HepG2 (cell line): ENCODE data around the gene ELP2. TPM values are rescaled to one million over a fixed set of nuclear protein-coding genes. Genes with fewer than 3 reads are reported as not detected.

ENCODE experiments used
- ARNT2 ChIP-seq: sonication (generic); formaldehyde crosslinking; IDR thresholded peaks from 2 replicates; pipeline ENCODE4 v1.8.0; 2022; ENCODE audit warnings: mild to moderate bottlenecking, low read depth, missing genetic modification reagents, moderate library complexity
- ATAD3A ChIP-seq: sonication (generic); formaldehyde crosslinking; IDR thresholded peaks from 2 replicates; pipeline ENCODE4 v1.4.0; 2020; ENCODE audit warnings: missing genetic modification reagents
- DNMT3B ChIP-seq: conservative IDR thresholded peaks from 2 replicates; pipeline ENCODE4 v1.6.1; 2016; ENCODE audit warnings: missing biosample characterization, control low read depth
- FOXC1 ChIP-seq: sonication (generic); formaldehyde crosslinking; IDR thresholded peaks from 2 replicates; pipeline ENCODE4 v1.8.0; 2022; ENCODE audit warnings: mild to moderate bottlenecking, missing genetic modification reagents, borderline replicate concordance
- GATAD2A ChIP-seq: IDR thresholded peaks from 2 replicates; pipeline ENCODE4 v1.6.1; 2016
- HNRNPH1 ChIP-seq: fragments of 200-400 bp; formaldehyde crosslinking; optimal IDR thresholded peaks from 2 replicates; pipeline ENCODE3; 2017; ENCODE audit warnings: mild to moderate bottlenecking, low read depth, low read length
- KLF11 ChIP-seq: IDR thresholded peaks from 2 replicates; pipeline ENCODE4 v1.6.1; 2016; ENCODE audit warnings: missing compliant biosample characterization
- NFATC3 ChIP-seq: sonication (generic); formaldehyde crosslinking; IDR thresholded peaks from 2 replicates; pipeline ENCODE4 v1.5.1; 2020; ENCODE audit warnings: mild to moderate bottlenecking, missing genetic modification reagents
- NFIB ChIP-seq: sonication (generic); formaldehyde crosslinking; IDR thresholded peaks from 2 replicates; pipeline ENCODE4 v1.9.0; 2021; ENCODE audit warnings: missing genetic modification reagents, mild to moderate bottlenecking, borderline replicate concordance
- PRMT3 ChIP-seq: sonication (generic); formaldehyde crosslinking; IDR thresholded peaks from 2 replicates; pipeline ENCODE4 v1.8.1; 2022; ENCODE audit warnings: low read depth, mild to moderate bottlenecking, moderate library complexity, missing genetic modification reagents, borderline replicate concordance
- RAD21 ChIP-seq: fragments of 450-650 bp; formaldehyde crosslinking; IDR thresholded peaks from 2 replicates; pipeline ENCODE4 v1.5.0; 2020; ENCODE audit warnings: mild to moderate bottlenecking
- SNAPC4 ChIP-seq: sonication (generic); formaldehyde crosslinking; IDR thresholded peaks from 2 replicates; pipeline ENCODE4 v1.4.0; 2020; ENCODE audit warnings: mild to moderate bottlenecking, missing genetic modification reagents
- TCF7 ChIP-seq: sonication (generic); IDR thresholded peaks from 2 replicates; pipeline ENCODE4 v1.6.1; 2016; ENCODE audit warnings: antibody characterized with exemption, low read depth
- ZNF614 ChIP-seq: IDR thresholded peaks from 2 replicates; pipeline ENCODE4 v1.6.1; 2018; ENCODE audit warnings: missing biosample characterization, missing genetic modification reagents, inconsistent platforms, borderline replicate concordance
- ZNF616 ChIP-seq: sonication (generic); formaldehyde crosslinking; IDR thresholded peaks from 2 replicates; pipeline ENCODE4 v1.5.0; 2020; ENCODE audit warnings: low read depth, mild to moderate bottlenecking, missing genetic modification reagents
- ZNF784 ChIP-seq: sonication (generic); formaldehyde crosslinking; IDR thresholded peaks from 2 replicates; pipeline ENCODE4 v1.5.1; 2020; ENCODE audit warnings: missing genetic modification reagents, mild to moderate bottlenecking, borderline replicate concordance
- polyA plus RNA-seq, 8 experiments: library from polyadenylated mRNA; depleted of rRNA in 3 of 8; stranded (reverse) in 7 of 8; unstranded in 1 of 8; fragments of >200 nt; fragmentation: Illumina TruSeq in 4 of 8; extraction: Trizol in 4 of 8; gene quantifications; 2 replicates each; pipeline versions ENCODE4 v1.2.1 to v1.2.3, GENCODE V29; 2011 to 2016; ENCODE audit warnings: low read depth in 4 of 8, missing spikeins in 1 of 8, mixed read lengths in 1 of 8; ENCODE audit not compliant: insufficient read depth in 1 of 8
- total RNA-seq, 5 experiments: library from RNA; depleted of rRNA; stranded (reverse); fragments of >200 nt; fragmentation: Illumina TruSeq; extraction: Trizol; gene quantifications; 2 replicates each; pipeline ENCODE4 v1.2.3, GENCODE V29; 2016; ENCODE audit warnings: low read depth in 1 of 5
- TF ChIP-seq, protein P1 (sequence below): sonication (generic); formaldehyde crosslinking; IDR thresholded peaks from 2 replicates; pipeline ENCODE4 v1.5.0; 2020; ENCODE audit warnings: missing genetic modification reagents
- TF ChIP-seq, protein P2 (sequence below): sonication (generic); formaldehyde crosslinking; IDR thresholded peaks from 2 replicates; pipeline ENCODE4 v1.4.0; 2020; ENCODE audit warnings: missing genetic modification reagents, borderline replicate concordance
- TF ChIP-seq, protein P3 (sequence below): sonication (generic); formaldehyde crosslinking; IDR thresholded peaks from 2 replicates; pipeline ENCODE4 v1.5.1; 2020; ENCODE audit warnings: missing genetic modification reagents, mild to moderate bottlenecking, borderline replicate concordance

Gene ELP2
- total and polyA plus RNA-seq, 2 of the 13 experiments (the other 11 are each of a cell fraction or from before 2014, with no cell fraction given), result 98.7 to 100 TPM

DNA sequence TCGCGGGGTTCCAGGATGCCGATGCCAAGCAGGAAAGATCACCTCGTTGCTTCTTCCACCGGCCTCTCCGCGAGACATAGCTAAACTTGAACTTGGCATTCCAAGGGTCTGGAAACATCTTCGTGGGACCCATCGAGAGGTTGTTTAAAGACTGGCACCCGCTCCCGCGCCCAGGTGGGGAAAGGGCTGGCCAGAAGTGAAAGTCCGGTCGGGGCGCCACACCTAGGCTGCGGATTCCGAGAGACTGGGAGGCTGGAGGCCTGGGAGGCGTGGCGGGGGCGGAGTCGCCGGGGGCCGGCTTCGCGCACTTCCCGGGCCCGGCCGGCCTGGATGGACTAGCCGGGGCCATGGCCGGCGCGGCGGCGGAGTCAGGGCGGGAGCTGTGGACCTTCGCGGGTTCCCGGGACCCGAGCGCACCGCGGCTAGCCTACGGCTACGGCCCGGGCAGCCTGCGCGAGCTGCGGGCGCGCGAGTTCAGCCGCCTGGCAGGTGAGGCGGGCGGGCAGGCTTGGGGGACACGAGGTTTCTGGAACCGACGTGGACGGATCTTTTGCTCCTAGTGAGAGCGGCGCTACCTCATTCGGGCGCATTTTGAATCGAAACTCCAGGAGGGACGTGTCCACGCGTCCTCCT lies 57.6 kb downstream of the ELP2 start, which contains the start of gene MOCOS (continued):
- TF ChIP-seq NFATC3, result no peak
- no peak for TF ChIP-seq ZNF784 (CRISPR knock-in tag)
- TF ChIP-seq ATAD3A (CRISPR knock-in tag), result no peak
- no peak for TF ChIP-seq PRMT3 (CRISPR knock-in tag)
- peak; percentile 69; the same call in 1 of the 2 replicates for TF ChIP-seq RAD21 (CRISPR knock-in tag)
- no peak for TF ChIP-seq HNRNPH1
- no peak for TF ChIP-seq ZNF614 (CRISPR knock-in tag)
- TF ChIP-seq, protein P1, sequence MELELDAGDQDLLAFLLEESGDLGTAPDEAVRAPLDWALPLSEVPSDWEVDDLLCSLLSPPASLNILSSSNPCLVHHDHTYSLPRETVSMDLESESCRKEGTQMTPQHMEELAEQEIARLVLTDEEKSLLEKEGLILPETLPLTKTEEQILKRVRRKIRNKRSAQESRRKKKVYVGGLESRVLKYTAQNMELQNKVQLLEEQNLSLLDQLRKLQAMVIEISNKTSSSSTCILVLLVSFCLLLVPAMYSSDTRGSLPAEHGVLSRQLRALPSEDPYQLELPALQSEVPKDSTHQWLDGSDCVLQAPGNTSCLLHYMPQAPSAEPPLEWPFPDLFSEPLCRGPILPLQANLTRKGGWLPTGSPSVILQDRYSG (CRISPR knock-in tag), result no peak
- TF ChIP-seq SNAPC4 (CRISPR knock-in tag), result peak; percentile 61; the same call in 1 of the 2 replicates
- TF ChIP-seq TCF7, result no peak
- peak; percentile 87 for TF ChIP-seq ARNT2 (CRISPR knock-in tag)
- TF ChIP-seq DNMT3B (CRISPR knock-in tag), result no peak
- peak; percentile 64 for TF ChIP-seq ZNF616
- no peak for TF ChIP-seq KLF11
- TF ChIP-seq NFIB (CRISPR knock-in tag), result no peak
- TF ChIP-seq FOXC1, result peak; percentile 62; the same call in 1 of the 2 replicates
- TF ChIP-seq, protein P2, sequence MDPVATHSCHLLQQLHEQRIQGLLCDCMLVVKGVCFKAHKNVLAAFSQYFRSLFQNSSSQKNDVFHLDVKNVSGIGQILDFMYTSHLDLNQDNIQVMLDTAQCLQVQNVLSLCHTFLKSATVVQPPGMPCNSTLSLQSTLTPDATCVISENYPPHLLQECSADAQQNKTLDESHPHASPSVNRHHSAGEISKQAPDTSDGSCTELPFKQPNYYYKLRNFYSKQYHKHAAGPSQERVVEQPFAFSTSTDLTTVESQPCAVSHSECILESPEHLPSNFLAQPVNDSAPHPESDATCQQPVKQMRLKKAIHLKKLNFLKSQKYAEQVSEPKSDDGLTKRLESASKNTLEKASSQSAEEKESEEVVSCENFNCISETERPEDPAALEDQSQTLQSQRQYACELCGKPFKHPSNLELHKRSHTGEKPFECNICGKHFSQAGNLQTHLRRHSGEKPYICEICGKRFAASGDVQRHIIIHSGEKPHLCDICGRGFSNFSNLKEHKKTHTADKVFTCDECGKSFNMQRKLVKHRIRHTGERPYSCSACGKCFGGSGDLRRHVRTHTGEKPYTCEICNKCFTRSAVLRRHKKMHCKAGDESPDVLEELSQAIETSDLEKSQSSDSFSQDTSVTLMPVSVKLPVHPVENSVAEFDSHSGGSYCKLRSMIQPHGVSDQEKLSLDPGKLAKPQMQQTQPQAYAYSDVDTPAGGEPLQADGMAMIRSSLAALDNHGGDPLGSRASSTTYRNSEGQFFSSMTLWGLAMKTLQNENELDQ (CRISPR knock-in tag), result no peak
- no peak for TF ChIP-seq GATAD2A (CRISPR knock-in tag)
- TF ChIP-seq, protein P3, sequence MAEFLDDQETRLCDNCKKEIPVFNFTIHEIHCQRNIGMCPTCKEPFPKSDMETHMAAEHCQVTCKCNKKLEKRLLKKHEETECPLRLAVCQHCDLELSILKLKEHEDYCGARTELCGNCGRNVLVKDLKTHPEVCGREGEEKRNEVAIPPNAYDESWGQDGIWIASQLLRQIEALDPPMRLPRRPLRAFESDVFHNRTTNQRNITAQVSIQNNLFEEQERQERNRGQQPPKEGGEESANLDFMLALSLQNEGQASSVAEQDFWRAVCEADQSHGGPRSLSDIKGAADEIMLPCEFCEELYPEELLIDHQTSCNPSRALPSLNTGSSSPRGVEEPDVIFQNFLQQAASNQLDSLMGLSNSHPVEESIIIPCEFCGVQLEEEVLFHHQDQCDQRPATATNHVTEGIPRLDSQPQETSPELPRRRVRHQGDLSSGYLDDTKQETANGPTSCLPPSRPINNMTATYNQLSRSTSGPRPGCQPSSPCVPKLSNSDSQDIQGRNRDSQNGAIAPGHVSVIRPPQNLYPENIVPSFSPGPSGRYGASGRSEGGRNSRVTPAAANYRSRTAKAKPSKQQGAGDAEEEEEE, result no peak
